Muscle of leg (tissue), 9 donors: ENCODE results near the gene YJEFN3. TPM values are rescaled to one million over a fixed set of nuclear protein-coding genes. Genes with fewer than 3 reads are reported as not detected.

Experiments used
- polyA plus RNA-seq, 8 donors: library from polyadenylated mRNA; unstranded; fragments of 120-200 nt; gene quantifications; one replicate each; pipeline versions ENCODE4 v1.2.1 to v1.2.3, GENCODE V29; 2013; ENCODE audit warnings: inconsistent platforms in 1 of 8, low replicate concordance in 1 of 8; ENCODE audit not compliant: insufficient read length in 8 of 8, insufficient read depth in 1 of 8
- total RNA-seq: library from RNA; stranded (reverse); fragments of 120-200 nt; gene quantifications from one replicate; pipeline ENCODE4 v1.2.4, GENCODE V29; 2013

Gene YJEFN3
- total and polyA plus RNA-seq, 9 donors: 1.6 to 10.7 (median 6.9) TPM

Other genes with a start within 250 kb of the YJEFN3 start
- 22.2 TPM for gene SUGP1, start 208.4 kb upstream of the YJEFN3 start, total RNA-seq
- 10 to 100 TPM; 32.4 to 43.9 (median 37.5) TPM for gene SUGP1, start 208.4 kb upstream of the YJEFN3 start, polyA plus RNA-seq
- 28.9 TPM for gene MAU2, start 208.1 kb upstream of the YJEFN3 start, total RNA-seq
- gene MAU2, start 208.1 kb upstream of the YJEFN3 start, polyA plus RNA-seq: 10 to 100 TPM; 29.0 to 67.8 (median 41.3) TPM
- gene GATAD2A, start 123.2 kb upstream of the YJEFN3 start, total RNA-seq: 25.1 TPM
- gene GATAD2A, start 123.2 kb upstream of the YJEFN3 start, polyA plus RNA-seq: 10 to 100 TPM; 40.7 to 62.2 (median 50.2) TPM
- gene TSSK6, start 13.4 kb upstream of the YJEFN3 start, total RNA-seq: 0.31 TPM
- gene TSSK6, start 13.4 kb upstream of the YJEFN3 start, polyA plus RNA-seq: under 1 TPM; 0.37 to 0.80 (median 0.67) TPM
- gene NDUFA13, start 12.7 kb upstream of the YJEFN3 start, total RNA-seq: 242 TPM
- gene NDUFA13, start 12.7 kb upstream of the YJEFN3 start, polyA plus RNA-seq: 100 to 1,000 TPM; 192 to 240 (median 222) TPM
- gene CILP2, start 9.4 kb downstream of the YJEFN3 start, total RNA-seq: 22.0 TPM
- 10 to 100 TPM in 3 of 8 donors, 1 to 10 TPM in 5; 1.3 to 52.6 (median 5.8) TPM for gene CILP2, start 9.4 kb downstream of the YJEFN3 start, polyA plus RNA-seq
- 1.5 TPM for gene PBX4, start 89.8 kb downstream of the YJEFN3 start, total RNA-seq
- 1 to 10 TPM; 1.6 to 3.1 (median 2.3) TPM for gene PBX4, start 89.8 kb downstream of the YJEFN3 start, polyA plus RNA-seq
- 2.2 TPM for gene LPAR2, start 99.3 kb downstream of the YJEFN3 start, total RNA-seq
- gene LPAR2, start 99.3 kb downstream of the YJEFN3 start, polyA plus RNA-seq: 10 to 100 TPM in 1 of 8 donors, 1 to 10 TPM in 7; 3.0 to 12.2 (median 6.3) TPM
- gene GMIP, start 114.7 kb downstream of the YJEFN3 start, total RNA-seq: 2.0 TPM
- gene GMIP, start 114.7 kb downstream of the YJEFN3 start, polyA plus RNA-seq: 1 to 10 TPM; 2.3 to 5.1 (median 3.6) TPM
- 14.6 TPM for gene ATP13A1, start 134.8 kb downstream of the YJEFN3 start, total RNA-seq
- gene ATP13A1, start 134.8 kb downstream of the YJEFN3 start, polyA plus RNA-seq: 10 to 100 TPM; 20.7 to 36.6 (median 27.8) TPM
- gene ZNF101, start 139.9 kb downstream of the YJEFN3 start, total RNA-seq: 5.6 TPM
- gene ZNF101, start 139.9 kb downstream of the YJEFN3 start, polyA plus RNA-seq: 1 to 10 TPM; 4.6 to 7.6 (median 5.7) TPM
- gene ZNF14, start 204.2 kb downstream of the YJEFN3 start, total RNA-seq: 9.1 TPM
- 1 to 10 TPM; 3.6 to 5.6 (median 4.9) TPM for gene ZNF14, start 204.2 kb downstream of the YJEFN3 start, polyA plus RNA-seq